NCI-H1417 (cell line): Measurements from ENCODE around the gene PHF21A.

Source experiments
- DNase-seq, 3 experiments: peaks; one replicate each; lab custom pipeline; 2025; lab: John Stamatoyannopoulos, UW

PHF21A gene

DNA sequence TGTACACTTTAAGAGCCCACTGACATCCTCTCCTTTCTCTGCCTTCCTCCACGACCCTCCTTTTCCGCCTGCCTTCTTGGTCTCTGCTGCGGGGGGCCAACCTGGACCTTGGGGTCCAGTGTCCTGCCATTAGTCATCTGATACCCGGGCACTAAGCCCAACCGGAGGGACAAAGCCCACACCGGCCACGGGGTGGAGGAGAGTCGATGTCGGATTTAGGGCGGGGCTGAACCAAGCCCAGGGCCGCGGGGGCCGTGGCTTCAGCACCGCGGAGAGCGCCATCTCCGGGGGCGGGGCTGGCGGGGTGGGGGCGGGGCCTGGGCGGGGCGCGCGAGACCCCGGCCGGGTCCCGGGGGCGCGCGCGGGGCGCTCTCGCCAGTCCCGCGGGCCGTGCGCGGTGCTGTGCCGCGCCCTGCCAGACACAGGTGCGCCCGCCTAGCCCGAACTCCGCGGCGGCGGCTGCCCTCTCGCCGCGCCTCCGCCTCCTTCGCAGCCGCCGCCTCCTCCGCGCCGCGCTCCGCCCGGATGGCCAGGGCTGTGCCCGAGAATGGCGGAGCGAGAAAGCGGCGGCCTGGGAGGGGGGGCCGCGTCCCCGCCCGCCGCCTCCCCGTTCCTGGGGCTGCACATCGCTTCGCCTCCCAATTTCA lies 235.9 kb downstream of the PHF21A start, which contains the start of gene MAPK8IP1:
Gene MAPK8IP1 (plus strand): TSS at position 378 of the 647 bp plus-strand sequence. CDS start 170 bp downstream, at position 548.
- DNase-seq: peak; percentile 75 to 88 (median 86)

GRCh38 chr11:45884596-45885185 lies 236.6 kb downstream of the PHF21A start:
- DNase-seq: no peak
